SK-N-MC (cell line): ENCODE measurements around the gene CACNB4.

Source experiments
- EZH2 ChIP-seq: fragments of 200-600 bp; sonication (generic); IDR thresholded peaks from one replicate; pipeline ENCODE4 v1.6.1; 2017; ENCODE audit warnings: antibody characterized with exemption
- POLR2AphosphoS5 ChIP-seq: IDR thresholded peaks from 2 replicates; pipeline ENCODE4 v1.6.1; 2012; ENCODE audit warnings: mild to moderate bottlenecking, low read depth, low read length, borderline replicate concordance

GRCh38 chr2:151808258-151809072 lies 290.4 kb downstream of the CACNB4 start:
- TF ChIP-seq POLR2AphosphoS5 (no peak), EZH2 (no peak)
